Esophagus squamous epithelium (tissue), 5 donors: Measurements from ENCODE around the gene DNM3. TPM values are rescaled to one million over a fixed set of nuclear protein-coding genes. Genes with fewer than 3 reads are reported as not detected.

Source experiments
- DNase-seq: peaks from one replicate; lab custom pipeline; 2025; lab: John Stamatoyannopoulos, UW
- H3K27ac ChIP-seq, 4 donors: fragments of 200-600 bp; sonication (generic); one replicate each; pipeline ENCODE4 v1.5.1; 2016 to 2019; ENCODE audit warnings: mild to moderate bottlenecking in 1 of 4
- H3K27me3 ChIP-seq, 4 donors: fragments of 200-600 bp; sonication (generic); 1 replicate in 3 of 4; 2 replicates in 1 of 4; pipeline versions ENCODE4 v1.5.1 to v1.6.0; 2017 to 2021; ENCODE audit warnings: antibody characterized with exemption in 1 of 4
- H3K36me3 ChIP-seq, 3 donors: fragments of 200-600 bp; sonication (generic); one replicate each; pipeline ENCODE4 v1.5.1; 2016 to 2019
- H3K4me1 ChIP-seq, 3 donors: fragments of 200-600 bp; sonication (generic); one replicate each; pipeline ENCODE4 v1.5.1; 2017 to 2019
- H3K4me3 ChIP-seq, 4 donors: fragments of 200-600 bp; sonication (generic); 1 replicate in 3 of 4; 2 replicates in 1 of 4; pipeline ENCODE4 v1.5.1; 2016 to 2019; ENCODE audit warnings: mild to moderate bottlenecking in 2 of 4, moderate library complexity in 1 of 4
- H3K9me3 ChIP-seq, 3 donors: fragments of 200-600 bp; sonication (generic); one replicate each; pipeline ENCODE4 v1.5.1; 2016 to 2019
- POLR2A ChIP-seq, 4 donors: fragments of 450-650 bp; IDR thresholded peaks; one replicate each; pipeline ENCODE4 v1.6.1; 2017; ENCODE audit warnings: antibody characterized with exemption in 4 of 4, mild to moderate bottlenecking in 4 of 4, moderate library complexity in 3 of 4
- WGBS, 2 donors: methylation state at CpG; one replicate each; pipeline ENCODE4 v1.1.5; 2018; 5-methylcytosine and 5-hydroxymethylcytosine counted together
- intact Hi-C: fragments of 100-400 bp; cut with DNase I; formaldehyde crosslinking; loops from one replicate; pipeline ENCODE4 v1.15.0; 2022
- total RNA-seq, 4 donors: library from RNA; depleted of rRNA; stranded (reverse); fragments of >200 nt; gene quantifications; one replicate each; pipeline ENCODE4 v1.1.0, GENCODE V29; 2016
- TF ChIP-seq, protein P1 (sequence below), 6 experiments: fragments of 450-650 bp in 4 of 6; fragments of 200-600 bp in 2 of 6; sonication (generic) in 2 of 6; IDR thresholded peaks; one replicate each; pipeline ENCODE4 v1.5.1; 2016 to 2019; ENCODE audit warnings: antibody characterized with exemption in 6 of 6, mild to moderate bottlenecking in 4 of 6, moderate library complexity in 4 of 6
- donor health status: DM: yes; HTN: yes; CAD: no.

Gene DNM3
- total RNA-seq, 4 donors from 2014 or later = 0.91 to 3.2 (median 1.8) TPM

DNA sequence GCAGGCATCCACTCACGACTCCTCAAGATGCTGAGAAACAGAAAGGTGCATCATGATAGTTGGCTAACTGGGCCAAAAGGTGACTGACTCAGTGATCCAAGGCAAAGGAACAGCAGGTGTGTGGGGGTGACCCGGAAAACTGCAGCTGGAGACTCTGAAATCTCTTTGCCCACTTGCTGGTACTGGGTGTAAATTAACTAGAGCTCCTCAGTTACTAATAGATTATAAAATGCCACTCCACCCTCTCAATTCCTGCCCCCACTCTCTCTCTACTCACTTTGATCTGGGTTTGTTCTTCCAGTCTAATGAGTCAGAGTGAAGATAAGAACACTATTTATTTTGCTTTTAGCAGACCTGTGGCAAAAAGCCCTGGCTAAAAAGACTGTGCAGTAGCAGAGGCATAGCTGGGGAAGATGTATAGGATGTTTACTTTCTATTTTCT is 609.7 kb downstream of the DNM3 start:
- no peaks in the 10 kb centered on the region for H3K36me3 ChIP-seq
- H3K4me1 ChIP-seq = peaks cover 7 to 41% (median 11%) of the 10 kb centered on the region in 3 donors
- intact Hi-C loops = loop anchor here (10.0 kb wide), 1 partner anchor 264 kb away; no protein-coding TSS in a partner anchor
- TF ChIP-seq, protein P1, sequence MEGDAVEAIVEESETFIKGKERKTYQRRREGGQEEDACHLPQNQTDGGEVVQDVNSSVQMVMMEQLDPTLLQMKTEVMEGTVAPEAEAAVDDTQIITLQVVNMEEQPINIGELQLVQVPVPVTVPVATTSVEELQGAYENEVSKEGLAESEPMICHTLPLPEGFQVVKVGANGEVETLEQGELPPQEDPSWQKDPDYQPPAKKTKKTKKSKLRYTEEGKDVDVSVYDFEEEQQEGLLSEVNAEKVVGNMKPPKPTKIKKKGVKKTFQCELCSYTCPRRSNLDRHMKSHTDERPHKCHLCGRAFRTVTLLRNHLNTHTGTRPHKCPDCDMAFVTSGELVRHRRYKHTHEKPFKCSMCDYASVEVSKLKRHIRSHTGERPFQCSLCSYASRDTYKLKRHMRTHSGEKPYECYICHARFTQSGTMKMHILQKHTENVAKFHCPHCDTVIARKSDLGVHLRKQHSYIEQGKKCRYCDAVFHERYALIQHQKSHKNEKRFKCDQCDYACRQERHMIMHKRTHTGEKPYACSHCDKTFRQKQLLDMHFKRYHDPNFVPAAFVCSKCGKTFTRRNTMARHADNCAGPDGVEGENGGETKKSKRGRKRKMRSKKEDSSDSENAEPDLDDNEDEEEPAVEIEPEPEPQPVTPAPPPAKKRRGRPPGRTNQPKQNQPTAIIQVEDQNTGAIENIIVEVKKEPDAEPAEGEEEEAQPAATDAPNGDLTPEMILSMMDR (IDR thresholded peaks at IDR 0.05) = no peak
- no peak for TF ChIP-seq POLR2A (IDR thresholded peaks at IDR 0.05)
- DNase-seq = no peak
- WGBS, 2 donors = 38 to 58% methylated on average over 2 of the region's 2 CpGs
- H3K4me3 ChIP-seq = no peak overlapping the region
- H3K27ac ChIP-seq = no peak overlapping the region
- no peaks in the 10 kb centered on the region for H3K27me3 ChIP-seq
- no peaks in the 10 kb centered on the region for H3K9me3 ChIP-seq

DNA sequence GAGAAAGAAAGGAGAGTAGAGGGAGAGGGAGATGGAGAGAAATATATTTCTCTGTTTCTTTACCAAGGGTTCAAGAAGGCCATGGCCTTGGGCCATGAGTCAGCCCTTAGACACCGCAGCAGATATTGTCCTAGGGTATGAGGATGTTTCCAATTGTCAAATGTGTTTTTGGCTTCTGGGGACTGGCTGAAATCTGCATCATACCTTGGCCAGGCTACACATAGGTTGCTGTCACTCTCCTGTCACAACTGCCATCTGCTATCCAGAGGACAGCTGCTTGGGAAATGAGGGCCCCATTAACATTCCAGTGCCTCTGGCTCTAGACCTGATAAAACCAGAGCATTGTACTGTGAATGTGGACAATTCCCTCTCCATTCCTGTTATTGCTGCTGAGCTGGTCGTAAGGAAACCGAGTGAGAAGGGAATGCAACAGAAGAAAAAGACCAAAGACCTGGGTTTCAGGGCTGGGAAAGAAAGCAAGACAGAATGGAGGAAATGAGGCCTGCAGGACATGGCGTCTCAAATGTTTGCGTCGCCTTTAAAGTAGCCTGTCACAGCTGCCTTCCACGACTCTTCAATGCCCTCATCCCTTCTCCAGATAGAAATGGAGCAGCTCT is 611.3 kb downstream of the DNM3 start:
- Histone ChIP-seq H3K4me3 (no peak overlapping the region), H3K27me3 (no peaks in the 10 kb centered on the region), H3K4me1 (peaks cover 7 to 34% (median 11%) of the 10 kb centered on the region in 3 donors), H3K9me3 (no peaks in the 10 kb centered on the region), H3K36me3 (no peaks in the 10 kb centered on the region), H3K27ac (no peak overlapping the region)
- WGBS, 2 donors = 75 to 89% methylated on average over 7 of the region's 7 CpGs
- TF ChIP-seq POLR2A (IDR thresholded peaks at IDR 0.05) = no peak
- TF ChIP-seq, protein P1 (IDR thresholded peaks at IDR 0.05) = no peak
- intact Hi-C loops = loop anchor here (10.0 kb wide), 1 partner anchor 262 kb away; no protein-coding TSS in a partner anchor
- no peak for DNase-seq

DNA sequence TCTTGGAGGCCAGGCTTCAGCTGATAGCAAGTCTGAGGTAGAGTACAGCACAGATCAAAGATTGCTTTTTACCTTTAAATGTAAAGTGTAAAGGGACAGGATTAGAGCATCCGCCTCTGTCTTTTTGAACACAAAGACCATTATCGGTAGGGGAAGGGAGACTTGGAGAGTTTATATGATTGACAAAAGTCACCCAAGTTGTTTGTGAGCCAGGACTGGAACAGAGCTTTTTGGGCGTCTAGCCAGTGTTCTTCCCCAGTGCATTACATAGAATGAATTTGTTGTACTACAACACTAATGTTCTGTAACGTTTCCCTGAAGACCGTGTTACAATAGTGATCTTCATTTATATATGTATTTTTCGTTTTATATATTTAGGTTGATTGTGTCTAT is 611.9 kb downstream of the DNM3 start:
- DNase-seq = no peak
- no peak overlapping the region for H3K27ac ChIP-seq
- WGBS, 2 donors = 58 to 72% methylated on average over 6 of the region's 6 CpGs

GRCh38 chr1:172453607-172454006 is 612.3 kb downstream of the DNM3 start:
- Histone ChIP-seq H3K27ac (no peak overlapping the region), H3K27me3 (no peaks in the 10 kb centered on the region), H3K9me3 (no peaks in the 10 kb centered on the region), H3K4me1 (peaks cover 7 to 27% (median 11%) of the 10 kb centered on the region in 3 donors), H3K36me3 (no peaks in the 10 kb centered on the region), H3K4me3 (no peak overlapping the region)
- intact Hi-C loops = loop anchor here (10.0 kb wide), 1 partner anchor 261 kb away; no protein-coding TSS in a partner anchor
- TF ChIP-seq, protein P1 (IDR thresholded peaks at IDR 0.05) = no peak
- TF ChIP-seq POLR2A (IDR thresholded peaks at IDR 0.05) = no peak
- 21 to 31% methylated on average over 1 of the region's 1 CpG for WGBS, 2 donors
- DNase-seq = no peak

More for the DNA sequence above, 611.9 kb downstream of the DNM3 start:
- peaks cover 7 to 30% (median 11%) of the 10 kb centered on the region in 3 donors for H3K4me1 ChIP-seq
- intact Hi-C loops = loop anchor here (10.0 kb wide), 1 partner anchor 262 kb away; no protein-coding TSS in a partner anchor
- no peaks in the 10 kb centered on the region for H3K27me3 ChIP-seq
- H3K4me3 ChIP-seq = no peak overlapping the region
- H3K9me3 ChIP-seq = no peaks in the 10 kb centered on the region
- no peaks in the 10 kb centered on the region for H3K36me3 ChIP-seq
- TF ChIP-seq POLR2A (IDR thresholded peaks at IDR 0.05) = no peak
- TF ChIP-seq, protein P1 (IDR thresholded peaks at IDR 0.05) = no peak

DNA sequence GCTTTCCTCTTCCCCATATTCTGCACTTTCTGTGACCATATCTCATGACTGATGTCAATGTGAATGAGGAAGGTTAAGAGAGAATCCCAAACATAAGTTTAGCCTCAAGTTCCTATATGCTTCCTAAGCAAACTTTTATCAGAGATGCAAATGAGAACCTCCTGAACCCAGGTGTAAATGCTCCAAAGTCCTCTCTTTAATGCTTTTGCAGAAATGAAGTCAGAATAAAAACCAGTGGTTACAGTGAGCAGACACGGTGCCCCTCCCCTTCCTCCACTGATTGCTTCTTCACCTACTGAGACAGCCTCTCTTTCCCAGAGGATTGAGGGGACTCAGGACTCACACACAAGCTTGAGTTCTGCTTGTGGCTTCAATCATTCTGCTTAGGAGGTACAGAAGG is 614.2 kb downstream of the DNM3 start:
- Histone ChIP-seq H3K36me3 (no peaks in the 10 kb centered on the region), H3K4me3 (no peak overlapping the region), H3K27ac (no peak overlapping the region), H3K4me1 (peaks cover 0 to 20% (median 0%) of the 10 kb centered on the region in 3 donors), H3K27me3 (no peaks in the 10 kb centered on the region), H3K9me3 (no peaks in the 10 kb centered on the region)
- WGBS, 2 donors = 67 to 86% methylated on average over 1 of the region's 1 CpG
- intact Hi-C loops = loop anchor here (10.0 kb wide), 1 partner anchor 259 kb away; no protein-coding TSS in a partner anchor
- no peak for DNase-seq
- TF ChIP-seq, protein P1 (IDR thresholded peaks at IDR 0.05) = no peak
- no peak for TF ChIP-seq POLR2A (IDR thresholded peaks at IDR 0.05)
